Kidney tubule cell (primary cell): Measurements from ENCODE around the gene RGPD8.
"Not testable (repeated sequence)": the region's sequence is repeated elsewhere in the genome, so short reads cannot be mapped to it uniquely, and the experiment has no call there.

Source experiments
- DNase-seq: peaks from one replicate; pipeline ENCODE4 v3.0.0-alpha.2; 2018; ENCODE audit warnings: low spot score

The RGPD8 gene

GRCh38 chr2:112435716-112436431, 2.4 kb upstream of the RGPD8 start:
- not testable (repeated sequence) for DNase-seq

- DNase-seq = not testable (repeated sequence)
Observed at GRCh38 chr2:112434890-112435715, 1.7 kb upstream of the RGPD8 start.

GRCh38 chr2:112433932-112434730, 686 bp upstream of the RGPD8 start:
- DNase-seq = no peak

- peak; percentile 31 for DNase-seq
Observed at GRCh38 chr2:112432735-112433479, 538 bp downstream of the RGPD8 start.

- DNase-seq = not testable (repeated sequence)
Observed at GRCh38 chr2:112432390-112432734, 1.1 kb downstream of the RGPD8 start.

GRCh38 chr2:112431587-112432295, 1.7 kb downstream of the RGPD8 start:
- peak; percentile 1 for DNase-seq

GRCh38 chr2:112424553-112424952, 8.9 kb downstream of the RGPD8 start:
- DNase-seq = not testable (repeated sequence)

- DNase-seq = not testable (repeated sequence)
Observed at GRCh38 chr2:112416860-112417259, 16.6 kb downstream of the RGPD8 start.

GRCh38 chr2:112360055-112360454, 73.4 kb downstream of the RGPD8 start:
- not testable (repeated sequence) for DNase-seq

GRCh38 chr2:112354335-112354734, 79.1 kb downstream of the RGPD8 start:
- not testable (repeated sequence) for DNase-seq

GRCh38 chr2:112352809-112353603, 80.4 kb downstream of the RGPD8 start:
- not testable (repeated sequence) for DNase-seq

- not testable (repeated sequence) for DNase-seq
Observed at GRCh38 chr2:112352292-112352691, 81.2 kb downstream of the RGPD8 start.

GRCh38 chr2:112345030-112346027, 88.1 kb downstream of the RGPD8 start:
- no peak for DNase-seq

GRCh38 chr2:112343827-112344585, 89.4 kb downstream of the RGPD8 start:
- DNase-seq = no peak

- DNase-seq = no peak
Observed at GRCh38 chr2:112342067-112342550, 91.3 kb downstream of the RGPD8 start.

- no peak for DNase-seq
Observed at GRCh38 chr2:112340475-112341267, 92.8 kb downstream of the RGPD8 start.

- DNase-seq = no peak
Observed at GRCh38 chr2:112339986-112340385, 93.5 kb downstream of the RGPD8 start.
